Natural killer cell treated with Interleukin-12 subunit alpha and Interleukin-12 subunit beta and Interleukin-15 and Interleukin-18, amount 100 ng/mL, for 72 hours (primary cell): Measurements from ENCODE around the gene MYLK. TPM values are rescaled to one million over a fixed set of nuclear protein-coding genes. Genes with fewer than 3 reads are reported as not detected.
"Not testable (repeated sequence)": the region's sequence is repeated elsewhere in the genome, so short reads cannot be mapped to it uniquely, and the experiment has no call there.

Experiments
- ATAC-seq, 2 donors: fragments of 150-1000 bp; cut with Tn5 transposase in 1 of 2; sonication (Bioruptor Pico), chemical (Tn5 transposase) in 1 of 2; 2 replicates each; pipeline ENCODE4 v1.10.0; 2021
- DNase-seq: peaks from one replicate; pipeline ENCODE4 v3.0.0; 2022; ENCODE audit warnings: low spot score
- H3K27ac Mint-ChIP-seq, 2 donors: 1 replicate in 1 of 2; 2 replicates in 1 of 2; pipeline ENCODE4 v1.8.0; 2022; ENCODE audit warnings: mixed read lengths in 2 of 2, mild to moderate bottlenecking in 1 of 2, moderate library complexity in 1 of 2
- H3K27me3 Mint-ChIP-seq, 2 donors: 1 replicate in 1 of 2; 2 replicates in 1 of 2; pipeline ENCODE4 v1.8.0; 2022; ENCODE audit warnings: mixed read lengths in 2 of 2
- H3K36me3 Mint-ChIP-seq: one replicate; pipeline ENCODE4 v1.8.0; 2022; ENCODE audit warnings: mixed read lengths
- H3K4me1 Mint-ChIP-seq, 2 donors: 1 replicate in 1 of 2; 2 replicates in 1 of 2; pipeline ENCODE4 v1.8.0; 2022; ENCODE audit warnings: low read depth in 2 of 2, mixed read lengths in 2 of 2, mild to moderate bottlenecking in 1 of 2
- H3K4me3 Mint-ChIP-seq: one replicate; pipeline ENCODE4 v1.8.0; 2022; ENCODE audit warnings: mixed read lengths
- H3K9me3 Mint-ChIP-seq: 2 replicates; pipeline ENCODE4 v1.8.0; 2022; ENCODE audit warnings: mixed read lengths
- total RNA-seq, 2 donors: library from RNA; stranded (reverse); gene quantifications; one replicate each; pipeline ENCODE4 v1.2.3, GENCODE V29; 2022

Gene MYLK
- total RNA-seq, 2 donors from 2014 or later = 0.12 to 0.14 TPM

GRCh38 chr3:123745184-123745855 is 138.8 kb downstream of the MYLK start:
- peaks cover 11 to 27% of the 10 kb centered on the region in 2 donors for H3K27me3 Mint-ChIP-seq

DNA sequence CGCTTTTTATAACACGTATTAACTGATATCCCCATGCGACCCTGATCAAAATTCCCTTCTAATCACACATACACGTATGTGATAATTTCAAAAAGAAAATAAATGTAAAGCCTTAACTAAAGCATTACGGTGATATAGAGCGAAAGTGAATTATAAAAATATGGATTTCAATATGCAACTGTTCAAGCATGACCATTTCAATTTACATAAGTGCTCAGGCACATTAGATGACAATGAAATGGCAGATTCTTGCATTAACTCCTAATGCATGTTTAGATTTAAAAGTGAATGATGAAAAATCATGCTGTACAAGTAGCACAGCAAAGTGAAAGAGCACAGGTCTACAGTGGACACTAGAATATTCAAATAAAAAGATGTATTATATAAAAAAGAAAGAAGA is 140.1 kb downstream of the MYLK start:
- Mint-ChIP-seq H3K9me3 (no peaks in the 10 kb centered on the region), H3K36me3 (no peaks in the 10 kb centered on the region), H3K27ac (no peak overlapping the region), H3K27me3 (peaks cover 11 to 27% of the 10 kb centered on the region in 2 donors), H3K4me1 (no peaks in the 10 kb centered on the region), H3K4me3 (no peak overlapping the region)
- DNase-seq = no peak
- ATAC-seq = no peak

More at GRCh38 chr3:123745184-123745855, 138.8 kb downstream of the MYLK start:
- no peak for ATAC-seq
- no peaks in the 10 kb centered on the region for H3K36me3 Mint-ChIP-seq
- H3K27ac Mint-ChIP-seq = no peak overlapping the region
- no peak overlapping the region for H3K4me3 Mint-ChIP-seq
- H3K9me3 Mint-ChIP-seq = no peaks in the 10 kb centered on the region
- no peak for DNase-seq
- no peaks in the 10 kb centered on the region for H3K4me1 Mint-ChIP-seq

DNA sequence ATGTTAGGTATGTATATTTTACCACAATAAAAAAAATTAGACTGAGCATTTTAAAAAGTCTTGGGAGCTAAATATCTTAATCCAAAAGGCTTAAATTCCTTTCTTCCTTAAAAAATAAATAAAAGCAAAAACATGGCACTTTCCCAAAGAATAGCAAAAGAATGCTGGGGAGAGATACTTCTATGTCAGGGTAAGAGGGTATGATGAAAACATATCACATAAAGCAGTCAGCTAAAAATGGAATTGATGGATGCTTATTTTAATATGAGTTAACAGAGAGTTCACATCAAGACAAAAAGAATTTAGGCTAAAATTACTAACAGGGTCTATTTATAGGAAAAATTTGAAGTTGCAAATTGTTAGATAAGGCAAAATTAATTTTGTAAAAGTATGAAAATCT is 141.0 kb downstream of the MYLK start:
- H3K27me3 Mint-ChIP-seq = peaks cover 11 to 27% of the 10 kb centered on the region in 2 donors
- no peak for ATAC-seq

GRCh38 chr3:123741041-123741511 is 143.1 kb downstream of the MYLK start:
- H3K36me3 Mint-ChIP-seq = no peaks in the 10 kb centered on the region
- H3K9me3 Mint-ChIP-seq = no peaks in the 10 kb centered on the region
- no peak overlapping the region for H3K27ac Mint-ChIP-seq
- no peaks in the 10 kb centered on the region for H3K4me1 Mint-ChIP-seq
- peaks cover 8 to 24% of the 10 kb centered on the region in 2 donors for H3K27me3 Mint-ChIP-seq
- H3K4me3 Mint-ChIP-seq = no peak overlapping the region
- DNase-seq (no peak), ATAC-seq (no peak)

More for the DNA sequence above, 141.0 kb downstream of the MYLK start:
- no peak for DNase-seq
- H3K4me1 Mint-ChIP-seq = no peaks in the 10 kb centered on the region
- no peak overlapping the region for H3K4me3 Mint-ChIP-seq
- no peak overlapping the region for H3K27ac Mint-ChIP-seq
- no peaks in the 10 kb centered on the region for H3K9me3 Mint-ChIP-seq
- no peaks in the 10 kb centered on the region for H3K36me3 Mint-ChIP-seq

DNA sequence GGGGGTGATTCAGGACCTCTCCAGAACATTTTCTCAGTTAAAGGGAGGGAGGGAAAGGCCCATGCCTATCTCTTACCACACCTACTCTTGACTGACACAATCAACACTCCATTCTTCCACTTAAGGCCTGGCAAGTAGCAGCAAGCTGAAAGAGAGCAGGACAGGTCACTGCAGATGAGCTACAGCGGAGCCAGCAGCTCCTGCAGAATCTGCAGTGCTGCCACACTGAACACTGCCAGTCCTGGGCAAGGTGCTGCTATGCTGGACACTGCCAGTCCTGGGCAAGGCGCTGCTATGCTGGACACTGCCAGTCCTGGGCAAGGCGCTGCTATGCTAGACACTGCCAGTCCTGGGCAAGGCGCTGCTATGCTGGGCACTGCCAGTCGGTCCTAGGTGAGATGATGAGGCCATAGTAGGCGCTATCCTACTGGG is 143.7 kb downstream of the MYLK start:
- Mint-ChIP-seq H3K36me3 (no peaks in the 10 kb centered on the region), H3K27ac (no peak overlapping the region), H3K27me3 (peaks cover 8 to 27% of the 10 kb centered on the region in 2 donors)

DNA sequence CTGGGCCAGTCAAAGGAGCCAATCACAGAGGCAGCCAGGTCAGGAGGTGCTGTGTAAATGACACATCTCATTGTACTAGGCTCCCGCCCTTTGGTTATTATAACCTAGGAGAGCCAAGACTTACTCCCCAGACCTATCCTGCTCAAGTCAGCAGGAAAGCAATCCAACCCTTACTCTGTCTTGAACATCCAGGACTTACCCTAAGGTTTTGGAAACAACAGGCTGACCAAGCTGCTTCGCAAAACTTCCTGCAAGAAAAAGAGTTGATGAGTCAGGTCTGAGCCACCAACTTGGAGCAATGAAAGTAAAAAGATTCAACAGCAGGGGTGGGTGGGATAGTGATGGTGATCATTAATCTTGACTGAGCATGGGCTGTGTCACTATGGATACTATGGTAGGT is 144.4 kb downstream of the MYLK start:
- no peak for ATAC-seq
- Mint-ChIP-seq H3K36me3 (no peaks in the 10 kb centered on the region), H3K27ac (no peak overlapping the region), H3K9me3 (no peaks in the 10 kb centered on the region), H3K4me3 (no peak overlapping the region), H3K4me1 (no peaks in the 10 kb centered on the region), H3K27me3 (peaks cover 8 to 31% of the 10 kb centered on the region in 2 donors)
- no peak for DNase-seq

More for the DNA sequence above, 143.7 kb downstream of the MYLK start:
- Mint-ChIP-seq H3K9me3 (no peaks in the 10 kb centered on the region), H3K4me3 (no peak overlapping the region), H3K4me1 (no peaks in the 10 kb centered on the region)
- DNase-seq (no peak), ATAC-seq (peak in 1 of 2 donors; percentile 39)

DNA sequence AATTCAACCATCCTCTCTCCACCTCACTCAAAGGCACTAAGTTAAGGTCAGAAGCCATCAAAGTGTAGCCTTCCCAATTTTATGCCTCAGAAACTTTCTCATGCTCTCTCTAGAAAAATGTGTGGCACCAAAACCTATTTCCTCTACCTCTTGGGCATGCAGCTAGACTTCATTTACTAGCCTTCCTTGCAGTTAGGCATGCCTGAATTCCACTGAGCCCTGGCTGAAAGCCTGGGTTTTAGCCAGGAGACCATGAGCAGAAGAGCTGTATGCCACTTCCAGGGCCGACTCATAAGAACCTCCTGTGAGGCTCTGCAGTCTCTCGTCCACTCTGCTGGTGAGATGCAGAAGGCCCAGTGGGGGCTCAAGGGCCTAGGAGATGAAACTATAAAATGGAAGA is 145.0 kb downstream of the MYLK start:
- H3K27ac Mint-ChIP-seq = no peak overlapping the region
- H3K27me3 Mint-ChIP-seq = peaks cover 8 to 35% of the 10 kb centered on the region in 2 donors
- ATAC-seq = no peak
- H3K4me3 Mint-ChIP-seq = no peak overlapping the region
- H3K9me3 Mint-ChIP-seq = no peaks in the 10 kb centered on the region
- H3K36me3 Mint-ChIP-seq = no peaks in the 10 kb centered on the region
- no peak for DNase-seq
- no peaks in the 10 kb centered on the region for H3K4me1 Mint-ChIP-seq

- H3K4me1 Mint-ChIP-seq, H3K36me3 Mint-ChIP-seq, DNase-seq, H3K27ac Mint-ChIP-seq, H3K4me3 Mint-ChIP-seq, H3K9me3 Mint-ChIP-seq, ATAC-seq: not testable (repeated sequence)
- peaks cover 7 to 32% of the 10 kb centered on the region in 2 donors for H3K27me3 Mint-ChIP-seq
Observed at GRCh38 chr3:123738522-123738921, 145.6 kb downstream of the MYLK start.

- H3K9me3 Mint-ChIP-seq = no peaks in the 10 kb centered on the region
- ATAC-seq = no peak
- DNase-seq = no peak
- H3K27ac Mint-ChIP-seq = no peak overlapping the region
- H3K4me3 Mint-ChIP-seq = no peak overlapping the region
- H3K4me1 Mint-ChIP-seq = no peaks in the 10 kb centered on the region
- H3K36me3 Mint-ChIP-seq = no peaks in the 10 kb centered on the region
- peaks cover 4 to 21% of the 10 kb centered on the region in 2 donors for H3K27me3 Mint-ChIP-seq
Observed at GRCh38 chr3:123737168-123737567, 147.0 kb downstream of the MYLK start.

GRCh38 chr3:123735456-123735855 is 148.7 kb downstream of the MYLK start:
- DNase-seq = no peak
- H3K9me3 Mint-ChIP-seq = no peaks in the 10 kb centered on the region
- no peak overlapping the region for H3K4me3 Mint-ChIP-seq
- no peak overlapping the region for H3K27ac Mint-ChIP-seq
- H3K27me3 Mint-ChIP-seq = peaks cover 6 to 27% of the 10 kb centered on the region in 2 donors
- no peaks in the 10 kb centered on the region for H3K36me3 Mint-ChIP-seq
- ATAC-seq = no peak
- H3K4me1 Mint-ChIP-seq = no peaks in the 10 kb centered on the region

DNA sequence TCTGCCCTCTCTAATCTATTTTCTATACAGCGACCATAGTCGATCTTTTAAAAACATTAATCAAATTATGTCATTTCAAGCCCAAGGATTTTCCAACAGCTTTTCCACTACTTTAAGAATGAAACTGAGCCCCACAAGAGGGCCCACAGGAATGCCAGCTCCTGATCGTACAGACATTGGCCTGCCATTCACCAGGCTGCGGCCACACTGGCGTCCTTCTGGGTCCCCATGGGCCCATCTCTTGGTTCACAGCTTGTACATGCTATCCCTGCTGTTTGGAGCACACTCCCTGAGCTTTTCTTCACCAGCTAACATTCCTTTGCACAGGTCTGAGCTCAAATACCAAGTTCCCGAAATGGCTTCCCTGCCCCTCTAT is 149.6 kb downstream of the MYLK start:
- ATAC-seq (no peak), DNase-seq (no peak)
- Mint-ChIP-seq H3K36me3 (no peaks in the 10 kb centered on the region), H3K4me3 (no peak overlapping the region), H3K27ac (no peak overlapping the region), H3K9me3 (no peaks in the 10 kb centered on the region), H3K4me1 (no peaks in the 10 kb centered on the region), H3K27me3 (peaks cover 8 to 32% of the 10 kb centered on the region in 2 donors)

- DNase-seq (no peak), ATAC-seq (peak in 1 of 2 donors; percentile 11)
- Mint-ChIP-seq H3K4me1 (no peaks in the 10 kb centered on the region), H3K4me3 (no peak overlapping the region), H3K27me3 (peaks cover 8 to 37% of the 10 kb centered on the region in 2 donors), H3K36me3 (no peaks in the 10 kb centered on the region), H3K27ac (no peak overlapping the region), H3K9me3 (no peaks in the 10 kb centered on the region)
Observed at GRCh38 chr3:123733805-123734526, 150.2 kb downstream of the MYLK start.

- Mint-ChIP-seq H3K4me1 (no peaks in the 10 kb centered on the region), H3K27me3 (peaks cover 11 to 40% of the 10 kb centered on the region in 2 donors), H3K9me3 (no peaks in the 10 kb centered on the region), H3K27ac (no peak overlapping the region), H3K36me3 (no peaks in the 10 kb centered on the region), H3K4me3 (no peak overlapping the region)
- DNase-seq = no peak
- ATAC-seq = peak in 1 of 2 donors; percentile 12
Observed at GRCh38 chr3:123733341-123733740, 150.8 kb downstream of the MYLK start.

DNA sequence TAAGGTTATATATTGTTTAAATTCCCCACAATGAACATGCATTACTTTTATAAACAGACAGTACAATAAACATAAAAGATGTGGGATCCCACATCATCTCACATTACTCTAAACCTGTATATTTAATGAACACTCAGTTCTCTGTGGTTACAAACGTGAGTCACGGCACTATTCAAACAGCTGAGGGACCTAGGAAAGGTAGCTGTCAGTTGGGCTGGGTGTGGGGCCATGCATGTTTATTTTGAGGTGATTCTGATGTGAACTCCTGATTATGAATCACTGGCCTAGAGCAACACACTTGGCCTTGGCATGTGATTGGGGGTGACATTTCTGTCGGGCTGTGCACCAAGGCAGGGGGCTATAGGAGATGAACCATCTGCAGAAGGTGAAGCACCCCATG is 151.7 kb downstream of the MYLK start:
- H3K27me3 Mint-ChIP-seq = peaks cover 15 to 46% of the 10 kb centered on the region in 2 donors
- no peaks in the 10 kb centered on the region for H3K4me1 Mint-ChIP-seq
- no peaks in the 10 kb centered on the region for H3K36me3 Mint-ChIP-seq
- H3K27ac Mint-ChIP-seq = no peak overlapping the region
- H3K9me3 Mint-ChIP-seq = no peaks in the 10 kb centered on the region
- ATAC-seq = no peak
- DNase-seq = no peak
- H3K4me3 Mint-ChIP-seq = no peak overlapping the region
